Right ventricle myocardium inferior (tissue), 1 donor: ENCODE measurements around the gene THRB. TPM values are rescaled to one million over a fixed set of nuclear protein-coding genes. Genes with fewer than 3 reads are reported as not detected.

Source experiments
- ATAC-seq: fragments of 200-7000 bp; cut with Tn5 transposase; one replicate; pipeline ENCODE4 v1.9.1; 2020; ENCODE audit warnings: mild to moderate bottlenecking, moderate library complexity
- DNase-seq: peaks from one replicate; pipeline ENCODE4 v3.0.0; 2021; ENCODE audit errors: missing footprints
- intact Hi-C: fragments of 100-400 bp; cut with DNase I; formaldehyde crosslinking; loops from one replicate; pipeline ENCODE4 v1.11.0; 2022
- long read RNA-seq: library from polyadenylated mRNA; unstranded; transcript quantifications from one replicate; pipeline ENCODE4 v2.0.0, GENCODE V29; 2021
- total RNA-seq: library from RNA; stranded (reverse); fragmentation: NEBNext Ultra II Directional; extraction: Animal tissue kit (Norgen Biotek cat#: 25700); gene quantifications from one replicate; pipeline ENCODE4 v1.2.1, GENCODE V29; 2021
- donor health status: DM: no; HTN: yes; CAD: no; lungs with severe emphysema.

THRB gene
- total RNA-seq, result 25.9 TPM
- long read RNA-seq, full-length matches to known transcripts, result 2 of 7 reads
- long read RNA-seq, partial matches to known transcripts, result 0 of 7 reads
- long read RNA-seq, other reads (novel, unspliced or antisense), result 5 of 7 reads

DNA sequence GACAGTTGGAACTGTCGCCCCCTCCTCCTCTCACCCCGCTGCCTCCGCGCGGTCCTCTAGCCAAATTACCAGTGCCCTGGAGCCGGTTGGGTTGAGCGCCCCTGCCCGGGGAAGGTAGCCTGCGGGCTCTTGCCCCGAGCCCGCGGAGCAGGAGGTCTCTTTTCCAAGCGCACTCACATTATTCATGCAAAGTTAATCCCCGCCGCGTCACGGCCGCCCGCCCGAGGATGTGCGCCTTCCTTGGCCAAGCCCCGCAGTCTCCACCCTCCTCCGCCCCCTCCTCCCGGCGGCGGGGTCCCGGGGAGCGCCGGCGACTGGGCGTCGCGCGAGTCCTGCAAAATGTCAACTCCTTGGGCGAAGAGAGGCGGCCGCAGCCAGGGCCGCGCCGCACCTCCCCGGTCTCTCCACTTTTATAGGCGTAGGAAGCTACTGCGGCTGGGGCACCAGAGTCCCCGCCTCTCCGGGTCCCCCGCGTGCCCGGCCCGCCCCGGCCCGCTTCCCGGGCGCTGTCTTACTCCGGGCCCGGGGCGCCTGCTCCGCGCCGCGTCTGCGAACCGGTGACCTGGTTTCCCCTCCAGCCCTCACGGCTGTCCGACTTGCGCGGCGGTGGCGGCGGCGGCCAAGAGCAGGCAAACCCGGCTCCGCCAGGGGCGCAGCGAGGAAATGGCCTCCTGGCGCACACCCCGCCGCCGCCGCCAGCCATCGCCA lies at the start of gene THRB:
Gene THRB (minus strand): TSS at position 233 of the 708 bp plus-strand sequence.
- ATAC-seq (peak; percentile 71), DNase-seq (peak; percentile 89)
- intact Hi-C loops, result loop anchor here (2.0 to 5.0 kb wide), 9 partner anchors 44 to 307 kb away; no protein-coding TSS in a partner anchor

DNA sequence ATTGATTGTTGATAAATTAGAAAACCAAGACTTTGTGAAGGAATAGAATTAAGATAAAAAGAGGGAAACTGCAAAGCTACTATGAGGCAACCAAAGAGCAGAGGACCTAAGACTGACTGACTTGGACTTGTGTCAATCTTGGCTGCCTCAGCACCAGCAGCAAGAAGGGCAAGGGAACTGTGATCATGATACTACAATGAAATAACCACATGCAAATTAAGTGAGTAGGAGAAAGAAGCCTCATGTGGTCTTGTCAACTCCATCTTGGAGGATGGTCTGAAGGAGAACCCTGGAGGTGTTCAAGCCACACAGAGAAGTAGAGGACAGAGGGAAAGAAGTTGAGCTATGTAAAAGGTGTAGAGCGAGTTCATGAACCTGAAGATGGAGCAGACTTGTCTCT lies 47.3 kb upstream of the THRB start:
- intact Hi-C loops, result no loop called here
- no peak for ATAC-seq
- no peak for DNase-seq

DNA sequence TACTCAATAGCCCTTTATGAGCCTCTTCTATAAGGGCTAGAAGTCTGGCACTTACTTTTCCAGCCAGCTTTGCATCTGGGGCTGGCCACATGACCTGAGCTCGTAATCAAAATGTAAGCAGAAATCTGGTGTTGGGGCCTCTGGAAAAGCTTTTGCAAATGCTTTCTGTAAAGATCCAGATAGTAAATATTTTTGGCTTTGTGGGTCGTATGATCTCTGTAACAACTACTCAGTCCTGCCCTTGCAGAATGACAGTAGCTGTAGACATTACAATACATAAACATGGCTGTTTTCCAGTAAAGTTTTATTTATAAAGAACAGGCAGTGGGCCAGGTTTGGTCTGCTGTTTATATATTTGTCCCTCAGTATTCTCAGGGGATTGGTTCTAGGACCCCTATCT lies 46.2 kb upstream of the THRB start:
- DNase-seq (no peak), ATAC-seq (no peak)
- intact Hi-C loops, result no loop called here

DNA sequence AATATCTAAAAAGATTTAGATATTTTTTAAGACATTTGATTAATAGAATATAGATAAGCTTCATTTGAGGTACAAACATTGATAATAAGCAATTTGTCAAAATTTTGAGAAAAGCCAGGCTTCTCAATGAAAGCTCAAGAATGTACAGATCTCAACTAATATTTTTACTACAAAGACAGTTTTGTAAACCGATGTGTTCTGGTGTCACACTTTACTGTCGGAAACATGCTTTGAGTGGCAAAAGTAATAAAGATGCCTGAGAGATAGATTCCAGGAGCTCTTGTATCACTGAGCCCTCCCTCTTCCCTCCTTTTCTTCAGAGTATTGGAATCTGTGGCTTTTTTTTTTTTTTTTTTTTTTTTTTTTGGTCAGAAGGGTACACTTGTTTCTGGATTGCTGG lies 45.0 kb upstream of the THRB start:
- DNase-seq, result no peak
- ATAC-seq, result no peak
- intact Hi-C loops, result loop anchor here (2.0 kb wide), 1 partner anchor 45 kb away; the partner anchor contains the start of gene THRB

DNA sequence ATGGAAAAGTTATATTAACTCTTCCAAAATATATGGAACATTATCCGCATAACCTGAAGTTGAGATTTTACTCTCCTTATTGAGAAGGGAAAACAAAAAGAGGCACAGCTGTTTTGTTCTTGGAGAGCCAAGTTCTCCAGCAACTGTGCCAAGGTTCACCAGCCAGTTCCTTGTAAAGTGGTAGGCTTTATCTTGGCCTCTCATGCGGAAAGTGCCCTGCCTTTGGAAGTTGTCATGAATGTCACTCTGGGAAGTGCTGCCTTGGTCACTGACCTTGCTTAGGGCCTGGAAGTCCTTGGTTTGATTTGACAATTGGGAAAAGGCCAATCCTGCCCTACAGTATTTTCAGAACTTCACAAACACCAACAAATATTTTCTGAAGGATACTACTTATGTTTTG lies 44.2 kb upstream of the THRB start:
- DNase-seq, result no peak
- ATAC-seq, result peak; percentile 97
- intact Hi-C loops, result loop anchor here (2.0 kb wide), 1 partner anchor 44 kb away; the partner anchor contains the start of gene THRB

DNA sequence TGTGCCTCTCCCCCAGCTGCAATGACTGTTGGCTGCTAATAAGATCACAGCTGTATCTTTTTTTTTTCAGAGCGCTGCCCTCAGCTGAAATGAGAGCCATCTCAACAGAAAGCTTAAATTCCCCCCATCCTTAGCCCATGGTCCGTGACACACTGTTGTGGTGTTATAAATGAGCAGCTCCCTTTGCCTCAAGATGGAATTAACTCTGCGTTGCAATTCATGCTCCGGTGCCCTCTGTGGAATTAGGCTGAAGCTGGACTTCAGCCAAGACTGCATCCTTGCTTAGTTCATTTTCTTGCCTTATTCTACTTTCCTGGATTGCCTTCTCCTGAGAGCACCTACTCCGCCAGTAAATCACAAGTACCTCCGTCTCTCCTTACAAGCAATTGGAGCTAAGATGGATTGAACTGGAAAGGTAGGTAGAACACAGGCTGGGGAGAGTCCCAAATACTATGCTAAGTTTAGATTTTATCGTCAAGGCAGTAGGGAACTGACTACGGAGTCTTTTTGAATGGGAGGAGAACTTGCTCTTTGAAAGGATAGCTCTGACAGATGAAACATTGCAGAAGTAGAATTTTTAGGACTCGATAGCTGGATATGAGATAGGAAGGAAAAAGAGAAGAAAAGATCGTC lies 39.0 kb upstream of the THRB start:
- no peak for DNase-seq
- intact Hi-C loops, result no loop called here
- no peak for ATAC-seq

DNA sequence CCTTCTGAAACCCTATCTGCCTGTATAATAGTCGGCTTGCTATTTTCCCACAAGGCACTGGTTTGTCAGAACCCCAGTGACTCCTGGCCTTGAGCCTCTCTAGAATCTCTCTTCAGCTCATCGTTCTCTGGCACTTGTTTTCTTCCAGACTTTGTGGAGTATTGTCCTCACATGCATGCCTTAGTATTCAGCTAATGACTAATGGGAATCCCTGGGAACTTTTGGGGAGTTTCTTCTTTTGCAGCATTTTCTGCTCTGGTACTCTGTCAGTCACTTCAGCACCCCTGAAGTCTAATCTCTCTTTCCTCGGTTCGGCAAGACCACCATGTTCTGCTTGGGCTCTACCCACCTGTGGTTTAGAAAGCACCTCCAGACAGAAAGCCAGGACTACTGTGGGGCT lies 35.8 kb upstream of the THRB start:
- DNase-seq (no peak), ATAC-seq (no peak)
- intact Hi-C loops, result no loop called here

DNA sequence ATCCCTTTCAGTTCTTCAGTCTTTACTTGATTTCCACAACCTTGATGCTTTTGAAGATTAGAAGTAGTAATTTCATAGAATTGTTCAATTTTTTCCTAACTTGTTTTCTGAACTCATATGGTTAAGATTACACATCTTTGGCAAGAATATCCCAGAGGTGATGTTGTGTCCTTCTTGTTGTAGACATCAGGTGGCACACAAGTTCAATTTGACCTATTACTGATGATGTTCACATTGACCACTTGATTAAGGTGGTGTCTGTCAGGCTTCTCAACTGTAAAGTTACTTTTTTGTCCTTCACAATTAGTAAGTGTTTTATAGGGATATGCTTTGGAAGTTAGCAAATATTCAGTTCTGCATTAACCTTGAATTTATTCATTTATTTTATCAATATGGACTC lies 34.6 kb upstream of the THRB start:
- intact Hi-C loops, result no loop called here
- no peak for ATAC-seq
- DNase-seq, result no peak

DNA sequence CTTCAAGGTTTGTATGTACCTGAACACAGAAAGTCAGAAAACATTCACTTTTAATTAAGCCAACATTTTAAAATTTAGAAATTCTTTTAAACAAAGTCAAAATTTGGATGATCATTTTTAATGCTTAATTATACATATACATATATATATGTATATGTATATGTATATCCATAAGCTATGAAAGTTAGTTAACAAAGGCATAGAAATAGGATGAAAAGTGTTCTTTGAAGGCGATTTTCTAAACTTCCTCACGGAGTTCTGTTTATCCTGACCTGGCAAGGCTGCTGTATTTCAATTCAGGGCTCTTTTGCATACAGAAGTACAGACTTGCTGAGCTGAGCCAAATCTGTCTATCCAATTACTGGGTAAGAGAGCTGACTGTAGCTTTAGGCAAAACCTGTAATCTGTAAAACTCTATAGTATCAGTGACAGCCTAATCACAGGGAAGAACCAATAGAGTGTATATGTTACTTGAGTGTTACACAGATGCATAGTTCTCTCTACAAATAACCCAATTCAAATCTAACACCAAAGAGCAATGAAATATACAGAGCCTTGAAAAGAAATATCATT lies 32.1 kb upstream of the THRB start:
- DNase-seq (no peak), ATAC-seq (no peak)
- intact Hi-C loops, result no loop called here

DNA sequence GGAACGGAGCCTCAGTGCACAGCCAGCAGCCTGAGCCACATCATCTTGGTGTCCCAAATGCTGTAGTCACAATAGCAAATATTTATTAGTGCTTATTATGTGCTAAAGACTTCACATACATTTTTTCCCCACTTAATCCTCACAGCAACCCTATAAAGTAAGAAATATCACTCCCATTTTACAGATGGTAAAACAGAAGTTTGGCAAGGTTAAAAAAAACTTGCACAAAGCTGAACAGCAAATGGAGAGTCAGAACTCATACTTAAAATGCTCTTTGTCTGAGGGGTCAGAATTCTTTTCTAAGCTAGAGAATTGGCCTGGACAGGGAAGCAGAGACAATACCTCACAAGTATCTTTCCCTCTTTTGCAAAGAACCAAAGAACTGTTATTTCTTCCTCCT lies 30.9 kb upstream of the THRB start:
- ATAC-seq (no peak), DNase-seq (no peak)
- intact Hi-C loops, result no loop called here

DNA sequence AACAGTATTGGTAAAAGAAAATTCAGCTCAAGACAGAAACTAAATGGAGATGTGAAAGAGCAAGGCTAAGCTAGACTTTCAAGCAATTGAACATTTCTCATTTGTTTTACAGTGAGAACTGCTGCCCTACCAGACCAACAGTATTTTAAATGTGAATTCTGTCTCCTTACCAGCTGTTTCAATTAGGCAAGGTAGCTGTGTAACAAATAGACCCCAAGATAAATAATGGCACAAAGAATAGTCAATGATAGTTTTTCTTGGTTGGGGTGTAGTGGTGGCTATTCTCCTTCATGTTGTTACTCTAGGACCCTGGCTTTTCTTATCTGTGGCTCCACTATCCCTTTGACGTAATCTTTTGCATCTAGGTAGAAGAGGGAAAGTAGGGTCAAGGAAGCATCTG lies 30.4 kb upstream of the THRB start:
- ATAC-seq (no peak), DNase-seq (no peak)
- intact Hi-C loops, result no loop called here

DNA sequence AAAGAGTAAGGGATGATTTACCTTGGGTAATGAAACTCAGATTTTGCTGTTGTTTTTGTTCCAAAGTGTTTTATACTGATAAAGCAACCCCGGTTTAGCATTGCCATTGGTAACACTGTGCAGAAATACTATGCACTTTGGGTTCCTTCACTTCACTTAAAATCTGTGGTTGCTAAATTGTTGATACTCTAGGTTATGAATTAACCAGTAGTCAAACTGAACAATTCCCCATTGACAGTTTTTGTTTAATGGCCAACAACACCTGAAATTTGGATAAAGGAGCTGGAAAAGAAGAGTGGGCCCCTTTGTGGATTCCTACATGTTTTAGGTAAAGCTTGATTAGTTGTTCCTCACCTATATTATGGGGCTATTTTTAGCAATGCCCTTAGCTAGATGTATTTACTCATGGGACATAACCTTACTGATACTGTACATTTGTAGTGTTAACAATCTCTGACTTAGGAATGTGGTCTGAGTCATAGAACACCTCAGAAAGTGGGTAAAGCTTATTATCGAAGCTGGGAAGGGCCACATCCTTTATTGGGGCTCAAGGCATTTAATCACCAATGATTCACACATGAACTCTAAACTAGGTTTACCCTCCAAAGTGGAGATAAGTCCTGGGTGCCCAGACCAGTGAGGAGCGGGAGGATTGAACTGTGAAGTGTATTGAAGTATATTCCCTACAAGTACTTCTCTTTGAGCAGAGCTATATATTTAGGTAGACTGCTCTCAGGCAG lies 29.5 kb upstream of the THRB start:
- intact Hi-C loops, result loop anchor here (2.0 kb wide), 1 partner anchor 57 kb away; no protein-coding TSS in a partner anchor
- ATAC-seq (no peak), DNase-seq (no peak)

DNA sequence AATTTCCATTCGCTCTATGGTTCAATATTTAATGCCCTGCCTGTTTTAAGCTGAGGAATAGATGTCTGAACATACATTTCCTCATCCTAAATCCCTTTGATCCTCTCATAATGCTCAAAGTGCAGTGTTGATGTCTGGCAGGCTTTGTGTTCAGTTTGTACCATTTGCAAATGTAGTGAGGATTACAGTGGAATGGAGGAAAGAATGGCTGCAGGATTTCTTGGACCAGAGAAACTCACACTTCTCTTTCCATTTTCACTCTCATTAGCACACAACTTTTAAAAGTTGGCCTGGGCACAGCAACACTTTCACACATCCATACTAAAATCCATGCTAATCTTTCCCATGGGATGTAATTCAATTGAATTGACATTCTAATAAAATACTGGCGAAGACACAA lies 28.6 kb upstream of the THRB start:
- ATAC-seq, result no peak
- intact Hi-C loops, result loop anchor here (2.0 kb wide), 1 partner anchor 58 kb away; no protein-coding TSS in a partner anchor
- DNase-seq, result no peak

DNA sequence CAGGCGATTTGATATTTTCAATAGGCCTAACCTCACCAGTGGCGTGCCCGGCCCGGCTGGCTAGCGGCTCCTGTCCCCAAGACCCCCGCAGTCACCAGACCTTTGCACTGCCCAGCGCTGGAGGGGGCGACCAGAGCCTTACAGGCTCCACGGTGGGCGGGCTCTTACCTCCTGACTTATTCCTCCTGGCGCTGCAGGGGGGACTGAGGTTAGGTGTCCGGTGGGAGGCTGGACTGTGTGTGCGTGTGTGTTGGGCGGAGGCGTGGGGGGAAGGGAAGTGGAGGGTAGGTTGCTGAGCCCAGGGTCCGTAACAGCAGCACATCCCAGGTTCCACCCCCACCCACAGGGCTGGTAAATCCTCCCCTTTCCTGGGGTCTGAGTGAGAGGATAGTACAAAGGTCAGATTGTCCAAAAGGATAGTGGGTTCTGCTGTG lies 27.5 kb upstream of the THRB start:
- ATAC-seq, result peak; percentile 44

DNA sequence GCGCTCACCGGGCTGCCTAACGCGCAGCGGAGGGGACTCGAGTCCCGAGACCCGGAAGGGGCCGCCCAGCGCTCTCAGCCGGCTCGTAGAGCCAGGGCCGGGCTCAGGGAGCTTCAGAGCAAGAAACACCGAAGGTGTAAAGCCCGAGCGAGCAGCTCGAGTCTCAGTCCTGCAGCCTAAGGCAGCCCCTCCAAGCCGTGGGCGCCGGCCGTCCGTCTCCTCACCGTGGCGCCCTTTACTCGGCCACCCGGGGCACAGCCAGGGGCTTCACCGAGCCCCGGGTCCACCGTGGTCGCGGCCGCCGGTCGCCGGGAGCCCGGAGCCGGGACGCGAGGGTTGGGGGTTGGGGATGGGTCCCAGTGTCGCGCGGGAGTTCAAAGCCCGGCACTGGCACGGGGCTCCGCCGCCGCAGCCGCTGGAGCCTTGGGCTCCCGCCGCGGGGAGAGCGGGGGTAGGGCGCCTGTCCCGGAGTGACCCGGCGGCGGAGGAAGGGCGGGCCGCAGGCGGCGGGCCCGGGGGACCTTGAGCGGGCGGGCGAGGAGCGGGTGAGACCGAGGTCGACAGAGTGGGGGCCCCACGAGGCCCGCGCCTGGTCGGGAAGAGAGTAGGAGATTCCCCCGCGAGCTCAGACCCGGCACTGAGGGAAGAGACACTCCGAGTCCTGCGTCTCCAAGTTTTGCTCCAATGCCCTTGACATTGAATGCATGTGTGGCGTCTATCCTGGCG lies 26.9 kb upstream of the THRB start:
- intact Hi-C loops, result loop anchor here (2.0 kb wide), 1 partner anchor 59 kb away; no protein-coding TSS in a partner anchor
- peak; percentile 94 for ATAC-seq

More for the DNA sequence above, 27.5 kb upstream of the THRB start:
- intact Hi-C loops, result loop anchor here (2.0 kb wide), 1 partner anchor 59 kb away; no protein-coding TSS in a partner anchor
- DNase-seq, result peak; percentile 46

DNA sequence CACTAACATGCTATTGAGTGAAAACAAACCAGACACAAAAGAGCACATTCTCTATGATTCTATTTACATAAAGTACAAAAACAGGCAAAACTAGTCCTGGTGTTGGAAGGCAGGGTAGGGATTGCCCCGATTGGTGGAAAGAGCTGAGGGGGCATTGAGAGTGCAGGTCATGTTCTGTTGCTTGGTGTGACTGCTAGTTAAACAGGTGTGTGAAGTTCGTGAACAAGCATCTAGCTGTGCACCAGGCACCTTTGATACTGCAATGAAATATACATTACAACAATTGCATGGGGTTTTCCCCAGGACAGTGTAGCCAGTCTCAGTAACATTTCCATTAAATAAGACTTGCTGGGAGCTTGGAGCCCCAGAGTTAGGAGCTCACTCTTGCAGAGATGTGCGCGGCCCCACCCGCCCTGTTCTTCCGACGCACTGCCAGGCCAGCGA lies 26.3 kb upstream of the THRB start:
- DNase-seq (no peak), ATAC-seq (no peak)
- intact Hi-C loops, result no loop called here

More for the DNA sequence above, 26.9 kb upstream of the THRB start:
- DNase-seq, result peak; percentile 78

DNA sequence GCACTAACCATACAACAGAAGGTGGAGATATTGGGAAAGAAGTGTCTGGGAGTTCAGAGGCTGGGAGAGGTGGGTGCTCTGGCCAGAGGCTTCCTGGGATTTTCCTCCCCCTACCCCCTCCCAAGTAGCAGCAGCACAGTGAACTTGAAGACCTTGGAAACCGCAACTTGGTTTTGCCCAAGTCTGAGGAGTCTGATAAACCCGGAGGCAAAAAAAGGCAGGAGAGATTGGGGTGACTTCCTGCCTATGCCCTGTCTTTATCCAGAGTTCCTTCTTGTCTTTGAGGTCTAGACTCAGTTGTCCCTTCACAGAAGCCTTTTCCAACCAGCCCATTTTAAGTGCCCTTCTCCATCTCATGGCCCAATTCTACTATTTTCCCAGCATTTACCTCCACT lies 25.4 kb upstream of the THRB start:
- no peak for DNase-seq
- intact Hi-C loops, result no loop called here
- ATAC-seq, result no peak

DNA sequence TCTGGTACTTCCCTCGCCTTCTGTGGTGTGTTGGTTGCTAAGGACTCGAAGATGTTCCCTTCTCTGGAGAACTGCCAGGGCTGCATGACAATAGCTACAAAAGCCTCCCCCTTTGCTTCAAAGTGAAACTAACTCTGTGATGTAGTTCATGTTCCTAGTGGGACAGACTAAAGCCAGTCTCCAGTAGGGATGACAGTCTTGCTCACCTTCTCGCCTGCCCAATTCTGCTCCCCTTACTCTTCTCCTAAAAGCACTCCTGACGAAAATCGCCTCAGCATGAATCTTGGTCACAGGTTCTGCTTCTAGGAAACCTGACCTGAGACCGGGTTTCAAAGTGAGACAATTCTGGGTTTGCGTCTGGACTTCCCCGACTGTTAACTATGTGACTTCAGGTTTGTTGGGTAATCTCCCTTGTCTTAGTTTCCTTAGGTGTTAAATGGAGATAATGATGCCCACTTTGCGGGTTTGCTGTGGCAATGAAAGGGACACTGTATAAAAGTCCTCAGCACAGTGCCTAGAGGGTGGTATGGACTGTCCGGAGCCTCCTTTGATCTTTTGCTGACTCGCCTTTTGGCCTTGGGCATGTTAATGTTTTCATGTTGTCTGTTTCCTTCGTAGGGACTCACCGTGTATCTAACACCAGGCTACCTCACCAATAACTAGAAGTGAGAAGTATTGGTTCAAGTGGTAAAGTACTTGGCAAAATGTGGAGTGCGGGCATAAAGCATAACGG lies 24.9 kb upstream of the THRB start:
- ATAC-seq (no peak), DNase-seq (peak; percentile 50)
- intact Hi-C loops, result no loop called here
